Peyer's patch (tissue), 4 donors: ENCODE measurements around the gene OR51B4. TPM values are rescaled to one million over a fixed set of nuclear protein-coding genes. Genes with fewer than 3 reads are reported as not detected.

Source experiments
- DNase-seq, 3 donors: peaks; one replicate each; pipeline ENCODE4 v3.0.0-alpha.2; 2017 to 2019
- H3K27ac ChIP-seq, 4 donors: fragments of 200-600 bp; sonication (generic); one replicate each; pipeline ENCODE4 v1.5.1; 2016 to 2019
- H3K27me3 ChIP-seq, 2 donors: fragments of 200-600 bp; sonication (generic); one replicate each; pipeline ENCODE4 v1.5.1; 2019
- H3K36me3 ChIP-seq, 3 donors: fragments of 200-600 bp; sonication (generic); one replicate each; pipeline ENCODE4 v1.5.1; 2016 to 2019
- H3K4me1 ChIP-seq, 4 donors: fragments of 200-600 bp; sonication (generic); one replicate each; pipeline ENCODE4 v1.5.1; 2016 to 2019
- H3K4me3 ChIP-seq, 4 donors: fragments of 200-600 bp; sonication (generic); 1 replicate in 3 of 4; 2 replicates in 1 of 4; pipeline ENCODE4 v1.5.1; 2016 to 2019; ENCODE audit warnings: mild to moderate bottlenecking in 1 of 4
- H3K9me3 ChIP-seq, 4 donors: fragments of 200-600 bp; sonication (generic); one replicate each; pipeline ENCODE4 v1.5.1; 2016 to 2019; ENCODE audit warnings: mild to moderate bottlenecking in 1 of 4
- POLR2A ChIP-seq, 2 donors: fragments of 450-650 bp; IDR thresholded peaks; one replicate each; pipeline ENCODE4 v1.5.1; 2017; ENCODE audit warnings: antibody characterized with exemption in 2 of 2, mild to moderate bottlenecking in 2 of 2, moderate library complexity in 2 of 2
- total RNA-seq, 4 donors: library from RNA; depleted of rRNA; stranded (reverse); fragments of >200 nt; gene quantifications; one replicate each; pipeline ENCODE4 v1.1.0, GENCODE V29; 2016
- TF ChIP-seq, protein P1 (sequence below), 6 experiments: fragments of 450-650 bp in 4 of 6; fragments of 200-600 bp in 2 of 6; sonication (generic) in 1 of 6; IDR thresholded peaks; one replicate each; pipeline ENCODE4 v1.5.1; 2017 to 2019; ENCODE audit warnings: antibody characterized with exemption in 6 of 6, mild to moderate bottlenecking in 3 of 6, moderate library complexity in 1 of 6

Gene OR51B4
- total RNA-seq, 4 donors from 2014 or later = not detected

GRCh38 chr11:5290106-5290505, 11.6 kb downstream of the OR51B4 start:
- no peaks in the 10 kb centered on the region for H3K4me1 ChIP-seq
- no peak for DNase-seq
- no peak overlapping the region for H3K4me3 ChIP-seq
- H3K36me3 ChIP-seq = no peaks in the 10 kb centered on the region
- no peak overlapping the region for H3K27ac ChIP-seq
- H3K9me3 ChIP-seq = no peaks in the 10 kb centered on the region
- H3K27me3 ChIP-seq = no peaks in the 10 kb centered on the region
- TF ChIP-seq, protein P1, sequence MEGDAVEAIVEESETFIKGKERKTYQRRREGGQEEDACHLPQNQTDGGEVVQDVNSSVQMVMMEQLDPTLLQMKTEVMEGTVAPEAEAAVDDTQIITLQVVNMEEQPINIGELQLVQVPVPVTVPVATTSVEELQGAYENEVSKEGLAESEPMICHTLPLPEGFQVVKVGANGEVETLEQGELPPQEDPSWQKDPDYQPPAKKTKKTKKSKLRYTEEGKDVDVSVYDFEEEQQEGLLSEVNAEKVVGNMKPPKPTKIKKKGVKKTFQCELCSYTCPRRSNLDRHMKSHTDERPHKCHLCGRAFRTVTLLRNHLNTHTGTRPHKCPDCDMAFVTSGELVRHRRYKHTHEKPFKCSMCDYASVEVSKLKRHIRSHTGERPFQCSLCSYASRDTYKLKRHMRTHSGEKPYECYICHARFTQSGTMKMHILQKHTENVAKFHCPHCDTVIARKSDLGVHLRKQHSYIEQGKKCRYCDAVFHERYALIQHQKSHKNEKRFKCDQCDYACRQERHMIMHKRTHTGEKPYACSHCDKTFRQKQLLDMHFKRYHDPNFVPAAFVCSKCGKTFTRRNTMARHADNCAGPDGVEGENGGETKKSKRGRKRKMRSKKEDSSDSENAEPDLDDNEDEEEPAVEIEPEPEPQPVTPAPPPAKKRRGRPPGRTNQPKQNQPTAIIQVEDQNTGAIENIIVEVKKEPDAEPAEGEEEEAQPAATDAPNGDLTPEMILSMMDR (IDR thresholded peaks at IDR 0.05) = no peak
- no peak for TF ChIP-seq POLR2A (IDR thresholded peaks at IDR 0.05)

DNA sequence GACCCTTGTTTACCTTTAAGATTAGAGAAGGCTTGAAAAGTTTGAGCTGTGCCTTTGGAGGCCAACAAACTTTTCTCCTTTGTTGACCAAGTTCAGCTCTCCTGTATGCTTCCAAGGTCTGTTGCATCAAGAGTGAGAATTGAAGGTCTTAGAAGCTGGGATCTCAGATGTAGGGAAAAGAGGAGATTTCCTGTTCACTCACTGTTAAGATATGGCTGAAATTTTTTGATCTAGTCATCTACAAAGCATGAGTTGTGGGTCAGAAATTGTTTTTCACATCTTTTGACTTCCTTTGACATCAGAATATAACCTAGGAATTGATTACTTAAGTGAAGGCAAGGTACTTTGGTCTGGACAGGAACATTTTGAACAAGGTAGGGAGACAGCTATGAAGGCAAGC, 12.1 kb downstream of the OR51B4 start:
- no peaks in the 10 kb centered on the region for H3K27me3 ChIP-seq
- DNase-seq = no peak
- no peaks in the 10 kb centered on the region for H3K36me3 ChIP-seq
- H3K4me3 ChIP-seq = no peak overlapping the region
- no peaks in the 10 kb centered on the region for H3K4me1 ChIP-seq
- TF ChIP-seq, protein P1 (IDR thresholded peaks at IDR 0.05) = no peak
- no peak for TF ChIP-seq POLR2A (IDR thresholded peaks at IDR 0.05)
- no peaks in the 10 kb centered on the region for H3K9me3 ChIP-seq
- no peak overlapping the region for H3K27ac ChIP-seq

DNA sequence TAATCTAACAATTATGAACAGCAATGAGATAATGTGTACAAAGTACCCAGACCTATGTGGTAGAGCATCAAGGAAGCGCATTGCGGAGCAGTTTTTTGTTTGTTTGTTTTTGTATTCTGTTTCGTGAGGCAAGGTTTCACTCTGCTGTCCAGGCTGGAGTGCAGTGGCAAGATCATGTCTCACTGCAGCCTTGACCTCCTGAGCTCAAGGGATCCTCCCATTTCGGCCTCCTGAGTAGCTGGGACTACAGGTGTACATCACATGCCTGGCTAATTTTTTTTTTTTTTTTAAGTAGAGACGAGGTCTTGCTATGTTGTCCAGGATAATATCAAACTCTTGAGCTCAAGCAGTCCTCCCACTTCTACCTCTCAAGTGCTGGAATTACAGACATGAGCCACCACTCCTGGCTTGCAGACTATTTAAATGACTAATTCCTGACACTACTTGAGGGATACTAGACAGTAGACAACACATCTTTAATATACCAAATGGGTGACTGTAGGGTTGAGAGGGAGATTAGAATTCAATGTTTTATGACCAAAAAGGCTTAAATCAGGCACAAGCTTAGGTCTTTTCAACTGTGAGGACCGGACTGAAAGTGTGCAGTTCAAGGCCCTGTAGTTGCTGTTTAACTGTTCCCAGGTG, 12.7 kb downstream of the OR51B4 start:
- Histone ChIP-seq H3K4me3 (no peak overlapping the region), H3K27ac (no peak overlapping the region), H3K4me1 (no peaks in the 10 kb centered on the region), H3K9me3 (no peaks in the 10 kb centered on the region), H3K36me3 (no peaks in the 10 kb centered on the region), H3K27me3 (no peaks in the 10 kb centered on the region)
- no peak for DNase-seq
- TF ChIP-seq, protein P1 (IDR thresholded peaks at IDR 0.05) = no peak

- Histone ChIP-seq H3K36me3 (no peaks in the 10 kb centered on the region), H3K9me3 (no peaks in the 10 kb centered on the region), H3K4me1 (no peaks in the 10 kb centered on the region), H3K27ac (no peak overlapping the region), H3K27me3 (no peaks in the 10 kb centered on the region), H3K4me3 (no peak overlapping the region)
- no peak for TF ChIP-seq POLR2A (IDR thresholded peaks at IDR 0.05)
- TF ChIP-seq, protein P1 (IDR thresholded peaks at IDR 0.05) = no peak
- no peak for DNase-seq
Measured at GRCh38 chr11:5288108-5288905, 13.4 kb downstream of the OR51B4 start.

DNA sequence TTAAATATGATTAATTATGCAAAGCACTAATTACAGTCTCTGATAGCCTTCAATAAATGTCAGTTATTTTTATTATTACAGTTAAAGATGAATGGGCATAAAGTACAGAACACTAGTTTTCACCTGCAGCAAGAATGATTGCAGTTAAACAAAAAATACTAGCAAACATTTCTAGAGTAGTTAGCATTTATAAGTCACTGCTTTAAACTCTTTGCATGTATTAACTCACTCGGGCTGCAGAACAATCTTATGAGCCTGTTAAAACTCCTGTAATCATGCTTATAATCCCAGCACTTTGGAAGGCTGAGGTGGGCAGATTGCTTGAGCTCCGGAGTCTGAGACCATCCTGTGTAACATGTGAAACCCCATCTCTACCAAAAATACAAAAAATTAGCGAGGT, 14.8 kb downstream of the OR51B4 start:
- no peak for DNase-seq
- no peak overlapping the region for H3K27ac ChIP-seq
- TF ChIP-seq, protein P1 (IDR thresholded peaks at IDR 0.05) = no peak
- TF ChIP-seq POLR2A (IDR thresholded peaks at IDR 0.05) = no peak
- no peaks in the 10 kb centered on the region for H3K4me1 ChIP-seq
- no peaks in the 10 kb centered on the region for H3K9me3 ChIP-seq
- no peak overlapping the region for H3K4me3 ChIP-seq
- H3K27me3 ChIP-seq = no peaks in the 10 kb centered on the region
- no peaks in the 10 kb centered on the region for H3K36me3 ChIP-seq
